Mammary epithelial cell (primary cell): ENCODE data around the gene HMHB1.

Source experiments
- EZH2 ChIP-seq: IDR thresholded peaks from 2 replicates; pipeline ENCODE4 v1.6.1; 2012; ENCODE audit warnings: low read length, inconsistent platforms, borderline replicate concordance
- TF ChIP-seq, protein P1 (sequence below), 2 donors: IDR thresholded peaks in 1 of 2; conservative IDR thresholded peaks in 1 of 2; 2 replicates each; pipeline ENCODE4 v1.5.1; 2011 to 2012; ENCODE audit warnings: inconsistent platforms in 2 of 2, low read length in 2 of 2, mild to moderate bottlenecking in 2 of 2, control low read depth in 1 of 2, low read depth in 1 of 2; ENCODE audit not compliant: insufficient read depth in 1 of 2; ENCODE audit errors: extremely low read depth in 1 of 2

DNA sequence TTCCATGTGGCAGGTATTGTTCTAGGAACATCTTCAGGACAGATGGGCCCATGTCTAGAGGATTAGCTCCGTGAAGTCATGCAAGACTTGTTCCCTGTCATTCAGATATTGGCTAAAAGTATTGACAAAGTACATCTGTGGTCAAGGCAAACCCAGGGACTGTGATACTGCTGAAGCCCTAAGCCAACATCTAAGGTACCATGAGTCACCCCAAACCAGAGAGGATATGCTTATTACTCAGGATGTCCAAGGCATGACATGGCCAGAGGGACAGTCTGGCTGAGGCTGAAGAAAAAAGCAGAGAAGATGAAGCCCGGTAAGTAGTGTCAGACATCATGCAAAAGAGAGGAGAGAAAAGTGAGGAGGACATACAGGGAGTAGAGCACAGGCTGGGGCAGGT is 31.0 kb downstream of the HMHB1 start:
- TF ChIP-seq, protein P1, sequence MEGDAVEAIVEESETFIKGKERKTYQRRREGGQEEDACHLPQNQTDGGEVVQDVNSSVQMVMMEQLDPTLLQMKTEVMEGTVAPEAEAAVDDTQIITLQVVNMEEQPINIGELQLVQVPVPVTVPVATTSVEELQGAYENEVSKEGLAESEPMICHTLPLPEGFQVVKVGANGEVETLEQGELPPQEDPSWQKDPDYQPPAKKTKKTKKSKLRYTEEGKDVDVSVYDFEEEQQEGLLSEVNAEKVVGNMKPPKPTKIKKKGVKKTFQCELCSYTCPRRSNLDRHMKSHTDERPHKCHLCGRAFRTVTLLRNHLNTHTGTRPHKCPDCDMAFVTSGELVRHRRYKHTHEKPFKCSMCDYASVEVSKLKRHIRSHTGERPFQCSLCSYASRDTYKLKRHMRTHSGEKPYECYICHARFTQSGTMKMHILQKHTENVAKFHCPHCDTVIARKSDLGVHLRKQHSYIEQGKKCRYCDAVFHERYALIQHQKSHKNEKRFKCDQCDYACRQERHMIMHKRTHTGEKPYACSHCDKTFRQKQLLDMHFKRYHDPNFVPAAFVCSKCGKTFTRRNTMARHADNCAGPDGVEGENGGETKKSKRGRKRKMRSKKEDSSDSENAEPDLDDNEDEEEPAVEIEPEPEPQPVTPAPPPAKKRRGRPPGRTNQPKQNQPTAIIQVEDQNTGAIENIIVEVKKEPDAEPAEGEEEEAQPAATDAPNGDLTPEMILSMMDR (conservative IDR thresholded peaks at IDR 0.05 in 1 of 2, IDR thresholded peaks at IDR 0.05 in 1 of 2; ENCODE audit: extremely low read depth in 1 of 2, insufficient read depth in 1 of 2, low read depth in 1 of 2, low read length in 2 of 2), result no peak
- TF ChIP-seq EZH2, result no peak
